Body of pancreas (tissue), 4 donors: ENCODE measurements around the gene C5orf47. TPM values are rescaled to one million over a fixed set of nuclear protein-coding genes. Genes with fewer than 3 reads are reported as not detected.
A peak's percentile ranks its signal among the peaks of the same experiment; 100 is the strongest.

Experiments used
- ATAC-seq: fragments of 150-250 bp; one replicate; pipeline ENCODE4 v1.9.1; 2016
- DNase-seq, 4 donors: peaks; one replicate each; pipeline ENCODE4 v3.0.0-alpha.2; 2019
- H3K27ac ChIP-seq, 4 donors: fragments of 200-600 bp; sonication (generic); 1 replicate in 3 of 4; 2 replicates in 1 of 4; pipeline versions ENCODE4 v1.5.1 to v1.6.1; 2016 to 2019; ENCODE audit warnings: mild to moderate bottlenecking in 1 of 4, mixed read lengths in 1 of 4, moderate library complexity in 1 of 4
- H3K27me3 ChIP-seq, 2 donors: fragments of 200-600 bp; sonication (generic); one replicate each; pipeline ENCODE4 v1.6.0; 2016; ENCODE audit warnings: mild to moderate bottlenecking in 1 of 2
- H3K36me3 ChIP-seq, 2 donors: fragments of 200-600 bp; sonication (generic); replicated peaks in 1 of 2; 2 replicates each; pipeline ENCODE4 v1.5.1; 2016; ENCODE audit warnings: low read depth in 2 of 2; ENCODE audit not compliant: insufficient read depth in 1 of 2
- H3K4me1 ChIP-seq: fragments of 200-600 bp; sonication (generic); one replicate; pipeline ENCODE4 v1.6.0; 2016
- H3K4me3 ChIP-seq, 2 donors: fragments of 200-600 bp; sonication (generic); 1 replicate in 1 of 2; 2 replicates in 1 of 2; pipeline ENCODE4 v1.5.1; 2016 to 2019
- H3K9me3 ChIP-seq, 3 donors: fragments of 200-600 bp; sonication (generic); 1 replicate in 2 of 3; 2 replicates in 1 of 3; pipeline ENCODE4 v1.5.1; 2016
- POLR2A ChIP-seq, 3 donors: fragments of 450-650 bp; IDR thresholded peaks; one replicate each; pipeline ENCODE4 v1.6.1; 2016; ENCODE audit warnings: antibody characterized with exemption in 3 of 3, mild to moderate bottlenecking in 2 of 3
- WGBS, 2 donors: methylation state at CpG; one replicate each; pipeline ENCODE4 v1.1.5; 2017; 5-methylcytosine and 5-hydroxymethylcytosine counted together
- intact Hi-C: fragments of 100-400 bp; cut with DNase I; formaldehyde crosslinking; loops from one replicate; pipeline ENCODE4 v1.15.1; 2023
- total RNA-seq, 2 donors: library from RNA; depleted of rRNA; stranded (reverse); fragments of >200 nt; gene quantifications; one replicate each; pipeline ENCODE4 v1.1.0, GENCODE V29; 2016
- TF ChIP-seq, protein P1 (sequence below), 7 experiments: fragments of 450-650 bp in 4 of 7; fragments of 200-600 bp in 3 of 7; sonication (generic) in 3 of 7; IDR thresholded peaks; one replicate each; pipeline ENCODE4 v1.5.1; 2016 to 2019; ENCODE audit warnings: antibody characterized with exemption in 7 of 7

Gene C5orf47
- total RNA-seq, 2 donors from 2014 or later: not detected

- intact Hi-C loops: no loop called here
- no peak for ATAC-seq
- Histone ChIP-seq H3K27ac (peak overlapping the region in 3 of 4 donors; percentile 59 to 73 (median 68)), H3K36me3 (no peaks in the 10 kb centered on the region), H3K9me3 (no peaks in the 10 kb centered on the region), H3K4me3 (no peak overlapping the region), H3K27me3 (no peaks in the 10 kb centered on the region), H3K4me1 (peaks cover 35% of the 10 kb centered on the region)
- TF ChIP-seq POLR2A (IDR thresholded peaks at IDR 0.05): no peak
- TF ChIP-seq, protein P1, sequence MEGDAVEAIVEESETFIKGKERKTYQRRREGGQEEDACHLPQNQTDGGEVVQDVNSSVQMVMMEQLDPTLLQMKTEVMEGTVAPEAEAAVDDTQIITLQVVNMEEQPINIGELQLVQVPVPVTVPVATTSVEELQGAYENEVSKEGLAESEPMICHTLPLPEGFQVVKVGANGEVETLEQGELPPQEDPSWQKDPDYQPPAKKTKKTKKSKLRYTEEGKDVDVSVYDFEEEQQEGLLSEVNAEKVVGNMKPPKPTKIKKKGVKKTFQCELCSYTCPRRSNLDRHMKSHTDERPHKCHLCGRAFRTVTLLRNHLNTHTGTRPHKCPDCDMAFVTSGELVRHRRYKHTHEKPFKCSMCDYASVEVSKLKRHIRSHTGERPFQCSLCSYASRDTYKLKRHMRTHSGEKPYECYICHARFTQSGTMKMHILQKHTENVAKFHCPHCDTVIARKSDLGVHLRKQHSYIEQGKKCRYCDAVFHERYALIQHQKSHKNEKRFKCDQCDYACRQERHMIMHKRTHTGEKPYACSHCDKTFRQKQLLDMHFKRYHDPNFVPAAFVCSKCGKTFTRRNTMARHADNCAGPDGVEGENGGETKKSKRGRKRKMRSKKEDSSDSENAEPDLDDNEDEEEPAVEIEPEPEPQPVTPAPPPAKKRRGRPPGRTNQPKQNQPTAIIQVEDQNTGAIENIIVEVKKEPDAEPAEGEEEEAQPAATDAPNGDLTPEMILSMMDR (IDR thresholded peaks at IDR 0.05): no peak
- DNase-seq: no peak
- 39 to 44% methylated on average over 10 of the region's 10 CpGs for WGBS, 2 donors
Observed at GRCh38 chr5:173963182-173963838, 25.7 kb upstream of the C5orf47 start.

DNA sequence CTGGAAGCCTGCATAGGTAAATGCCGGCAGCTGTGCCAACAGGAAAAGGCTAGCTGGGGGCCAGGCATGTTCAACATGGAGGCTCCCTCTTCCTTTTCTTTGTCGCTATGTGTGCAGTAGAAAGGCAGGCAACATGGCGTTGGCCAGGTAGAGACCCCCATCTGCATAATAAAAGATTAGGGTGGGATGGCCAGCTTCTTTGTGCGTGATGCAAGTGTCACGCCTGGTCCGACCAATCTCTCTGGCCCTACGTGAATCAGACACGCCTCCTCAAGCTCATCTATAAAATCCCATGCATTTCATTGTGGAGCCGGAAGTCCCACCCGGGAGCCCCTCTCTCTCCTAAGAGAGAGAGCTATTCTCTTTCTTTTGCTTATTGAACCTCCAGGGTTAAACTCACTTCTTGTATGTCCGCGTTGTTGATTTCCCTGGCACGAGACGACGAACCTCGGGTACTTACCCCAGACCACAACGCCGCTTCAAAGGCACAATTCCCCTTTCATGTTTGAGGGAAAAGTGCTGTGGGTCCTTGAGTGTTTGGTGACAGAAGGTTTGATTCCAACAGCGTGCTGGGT is 25.0 kb upstream of the C5orf47 start:
- WGBS, 2 donors: 50 to 56% methylated on average over 18 to 19 of the region's 19 CpGs
- intact Hi-C loops: no loop called here

DNA sequence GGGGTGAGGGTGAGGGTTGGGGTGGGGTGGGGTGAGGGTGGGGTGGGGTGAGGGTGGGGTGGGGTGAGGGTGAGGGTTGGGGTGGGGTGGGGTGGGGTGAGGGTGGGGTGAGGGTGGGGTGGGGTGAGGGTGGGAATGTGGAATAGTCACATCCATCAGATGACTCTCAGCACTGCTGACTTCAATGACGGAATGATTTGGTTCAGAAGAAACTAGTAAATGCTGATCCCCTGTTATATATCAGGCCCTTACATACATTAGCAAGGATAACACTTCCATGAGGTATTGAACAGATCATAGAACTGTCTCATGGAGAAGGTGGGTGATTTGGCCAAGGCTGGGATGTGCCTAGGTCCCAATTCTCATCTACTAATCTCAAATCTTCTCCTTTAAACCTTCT is 24.5 kb upstream of the C5orf47 start:
- Histone ChIP-seq H3K27me3 (no peaks in the 10 kb centered on the region), H3K4me3 (no peak overlapping the region), H3K9me3 (no peaks in the 10 kb centered on the region), H3K27ac (no peak overlapping the region), H3K4me1 (peaks cover 29% of the 10 kb centered on the region), H3K36me3 (no peaks in the 10 kb centered on the region)
- WGBS, 2 donors: 76 to 79% methylated on average over 1 of the region's 1 CpG
- DNase-seq (no peak), ATAC-seq (no peak)
- TF ChIP-seq, protein P1 (IDR thresholded peaks at IDR 0.05): no peak
- TF ChIP-seq POLR2A (IDR thresholded peaks at IDR 0.05): no peak
- intact Hi-C loops: no loop called here

More for the DNA sequence above, 25.0 kb upstream of the C5orf47 start:
- H3K36me3 ChIP-seq: no peaks in the 10 kb centered on the region
- peak in 1 of 4 donors; percentile 31 for DNase-seq
- peak; percentile 54 for ATAC-seq
- H3K9me3 ChIP-seq: no peaks in the 10 kb centered on the region
- H3K27me3 ChIP-seq: no peaks in the 10 kb centered on the region
- TF ChIP-seq POLR2A (IDR thresholded peaks at IDR 0.05): peak in 2 of 3 donors; percentile 25 to 45
- TF ChIP-seq, protein P1 (IDR thresholded peaks at IDR 0.05): no peak
- H3K27ac ChIP-seq: peak overlapping the region in 3 of 4 donors; percentile 59 to 73 (median 68)
- peaks cover 33% of the 10 kb centered on the region for H3K4me1 ChIP-seq
- no peak overlapping the region for H3K4me3 ChIP-seq

DNA sequence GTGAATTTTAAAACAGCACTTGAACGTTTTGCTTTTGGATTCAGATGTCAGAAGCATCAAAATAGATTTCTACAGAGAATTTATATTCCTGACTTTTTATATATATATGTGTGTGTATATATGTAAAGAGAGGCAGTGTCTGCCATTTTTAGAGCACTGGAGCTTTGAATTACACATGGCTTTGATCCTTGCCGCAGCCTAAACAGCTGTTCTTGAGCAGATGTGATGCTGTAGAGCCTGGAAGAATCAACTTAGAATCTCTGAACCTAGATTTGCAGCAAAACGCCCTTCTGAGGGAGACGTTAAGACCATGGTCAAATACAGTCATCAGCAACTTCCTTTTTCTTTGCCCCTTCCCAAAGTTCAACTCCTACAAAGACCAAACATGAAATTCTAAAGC is 21.7 kb upstream of the C5orf47 start:
- Histone ChIP-seq H3K4me3 (no peak overlapping the region), H3K36me3 (no peaks in the 10 kb centered on the region), H3K27me3 (no peaks in the 10 kb centered on the region), H3K27ac (no peak overlapping the region), H3K4me1 (peaks cover 12% of the 10 kb centered on the region), H3K9me3 (no peaks in the 10 kb centered on the region)
- no peak for TF ChIP-seq POLR2A (IDR thresholded peaks at IDR 0.05)
- TF ChIP-seq, protein P1 (IDR thresholded peaks at IDR 0.05): no peak
- WGBS, 2 donors: 68 to 71% methylated on average over 4 of the region's 4 CpGs
- no peak for DNase-seq
- intact Hi-C loops: no loop called here
- ATAC-seq: no peak
